Measurements from ENCODE around the gene CDH13. TPM values are rescaled to one million over a fixed set of nuclear protein-coding genes. Genes with fewer than 3 reads are reported as not detected.

CDH13 gene
- total and polyA plus RNA-seq, 2 donors (not counting 1 experiment from before 2014, with no cell fraction given): 27.6 to 96.7 TPM

GRCh38 chr16:83792391-83792790, 1165.6 kb downstream of the CDH13 start:
- H2AFZ ChIP-seq (ENCODE audit: low read length): no peak overlapping the region
- no peak overlapping the region for H3K27ac ChIP-seq (ENCODE audit: insufficient read depth, low read length)
- no peaks in the 10 kb centered on the region for H3K9me3 ChIP-seq (ENCODE audit: control insufficient read depth, insufficient read depth, low read depth, low read length)
- H3K79me2 ChIP-seq (ENCODE audit: control insufficient read depth, insufficient read depth, low read length): no peaks in the 10 kb centered on the region
- H3K27me3 ChIP-seq (ENCODE audit: control insufficient read depth, insufficient read depth, low read length): no peaks in the 10 kb centered on the region
- H3K4me2 ChIP-seq (ENCODE audit: extremely low read depth, insufficient read depth, low read length): no peak overlapping the region
- H3K4me3 ChIP-seq (replicated peaks in 1 of 4; ENCODE audit: control extremely low read depth in 1 of 4, insufficient read depth in 1 of 4, low read depth in 3 of 4, low read length in 4 of 4): no peak overlapping the region
- no peaks in the 10 kb centered on the region for H3K4me1 ChIP-seq (ENCODE audit: control insufficient read depth, extremely low read depth, insufficient read depth, low read length)
- no peaks in the 10 kb centered on the region for H4K20me1 ChIP-seq (ENCODE audit: control insufficient read depth, extremely low read depth, insufficient read depth, low read length)
- H3K9ac ChIP-seq (ENCODE audit: insufficient read depth, low read length): no peak overlapping the region
- TF ChIP-seq EZH2 (IDR thresholded peaks at IDR 0.05; ENCODE audit: low read length, missing control alignments) (no peak), CTCF (conservative IDR thresholded peaks at IDR 0.05 in 1 of 2, IDR thresholded peaks at IDR 0.05 in 1 of 2; ENCODE audit: low read depth in 1 of 2, low read length in 2 of 2) (no peak)
- no peaks in the 10 kb centered on the region for H3K36me3 ChIP-seq (ENCODE audit: control insufficient read depth, insufficient read depth, low read length)
- DNase-seq (ENCODE audit: low read depth in 2 of 2): no peak

GRCh38 chr16:83793179-83793578, 1166.4 kb downstream of the CDH13 start:
- Histone ChIP-seq H3K79me2 (ENCODE audit: control insufficient read depth, insufficient read depth, low read length) (no peaks in the 10 kb centered on the region), H2AFZ (ENCODE audit: low read length) (no peak overlapping the region), H3K9me3 (ENCODE audit: control insufficient read depth, insufficient read depth, low read depth, low read length) (no peaks in the 10 kb centered on the region), H3K27ac (ENCODE audit: insufficient read depth, low read length) (no peak overlapping the region), H3K27me3 (ENCODE audit: control insufficient read depth, insufficient read depth, low read length) (no peaks in the 10 kb centered on the region), H3K4me1 (ENCODE audit: control insufficient read depth, extremely low read depth, insufficient read depth, low read length) (no peaks in the 10 kb centered on the region), H3K9ac (ENCODE audit: insufficient read depth, low read length) (no peak overlapping the region), H3K36me3 (ENCODE audit: control insufficient read depth, insufficient read depth, low read length) (no peaks in the 10 kb centered on the region), H4K20me1 (ENCODE audit: control insufficient read depth, extremely low read depth, insufficient read depth, low read length) (no peaks in the 10 kb centered on the region), H3K4me2 (ENCODE audit: extremely low read depth, insufficient read depth, low read length) (no peak overlapping the region), H3K4me3 (replicated peaks in 1 of 4; ENCODE audit: control extremely low read depth in 1 of 4, insufficient read depth in 1 of 4, low read depth in 3 of 4, low read length in 4 of 4) (no peak overlapping the region)
- DNase-seq (ENCODE audit: low read depth in 2 of 2): no peak
- TF ChIP-seq CTCF (conservative IDR thresholded peaks at IDR 0.05 in 1 of 2, IDR thresholded peaks at IDR 0.05 in 1 of 2; ENCODE audit: low read depth in 1 of 2, low read length in 2 of 2): no peak
- no peak for TF ChIP-seq EZH2 (IDR thresholded peaks at IDR 0.05; ENCODE audit: low read length, missing control alignments)

- Histone ChIP-seq H2AFZ (ENCODE audit: low read length) (no peak overlapping the region), H3K4me2 (ENCODE audit: extremely low read depth, insufficient read depth, low read length) (no peak overlapping the region), H3K27ac (ENCODE audit: insufficient read depth, low read length) (no peak overlapping the region), H3K9ac (ENCODE audit: insufficient read depth, low read length) (no peak overlapping the region), H3K79me2 (ENCODE audit: control insufficient read depth, insufficient read depth, low read length) (no peaks in the 10 kb centered on the region), H3K9me3 (ENCODE audit: control insufficient read depth, insufficient read depth, low read depth, low read length) (no peaks in the 10 kb centered on the region), H4K20me1 (ENCODE audit: control insufficient read depth, extremely low read depth, insufficient read depth, low read length) (no peaks in the 10 kb centered on the region), H3K4me1 (ENCODE audit: control insufficient read depth, extremely low read depth, insufficient read depth, low read length) (no peaks in the 10 kb centered on the region), H3K27me3 (ENCODE audit: control insufficient read depth, insufficient read depth, low read length) (no peaks in the 10 kb centered on the region), H3K4me3 (replicated peaks in 1 of 4; ENCODE audit: control extremely low read depth in 1 of 4, insufficient read depth in 1 of 4, low read depth in 3 of 4, low read length in 4 of 4) (no peak overlapping the region), H3K36me3 (ENCODE audit: control insufficient read depth, insufficient read depth, low read length) (no peaks in the 10 kb centered on the region)
- TF ChIP-seq EZH2 (IDR thresholded peaks at IDR 0.05; ENCODE audit: low read length, missing control alignments): no peak
- no peak for TF ChIP-seq CTCF (conservative IDR thresholded peaks at IDR 0.05 in 1 of 2, IDR thresholded peaks at IDR 0.05 in 1 of 2; ENCODE audit: low read depth in 1 of 2, low read length in 2 of 2)
- DNase-seq (ENCODE audit: low read depth in 2 of 2): no peak
Observed at GRCh38 chr16:83794860-83795554, 1168.2 kb downstream of the CDH13 start.

All from fibroblast of lung (primary cell).